Hematopoietic multipotent progenitor cell treated with erythropoietin and hydrocortisone succinate and interleukin-3 and kit ligand, for 8 days (in vitro differentiated cells): ENCODE data around the gene CGREF1.

Source experiments
- DNase-seq: peaks from one replicate; pipeline ENCODE4 v3.0.0-alpha.2; 2015

Gene CGREF1

DNA sequence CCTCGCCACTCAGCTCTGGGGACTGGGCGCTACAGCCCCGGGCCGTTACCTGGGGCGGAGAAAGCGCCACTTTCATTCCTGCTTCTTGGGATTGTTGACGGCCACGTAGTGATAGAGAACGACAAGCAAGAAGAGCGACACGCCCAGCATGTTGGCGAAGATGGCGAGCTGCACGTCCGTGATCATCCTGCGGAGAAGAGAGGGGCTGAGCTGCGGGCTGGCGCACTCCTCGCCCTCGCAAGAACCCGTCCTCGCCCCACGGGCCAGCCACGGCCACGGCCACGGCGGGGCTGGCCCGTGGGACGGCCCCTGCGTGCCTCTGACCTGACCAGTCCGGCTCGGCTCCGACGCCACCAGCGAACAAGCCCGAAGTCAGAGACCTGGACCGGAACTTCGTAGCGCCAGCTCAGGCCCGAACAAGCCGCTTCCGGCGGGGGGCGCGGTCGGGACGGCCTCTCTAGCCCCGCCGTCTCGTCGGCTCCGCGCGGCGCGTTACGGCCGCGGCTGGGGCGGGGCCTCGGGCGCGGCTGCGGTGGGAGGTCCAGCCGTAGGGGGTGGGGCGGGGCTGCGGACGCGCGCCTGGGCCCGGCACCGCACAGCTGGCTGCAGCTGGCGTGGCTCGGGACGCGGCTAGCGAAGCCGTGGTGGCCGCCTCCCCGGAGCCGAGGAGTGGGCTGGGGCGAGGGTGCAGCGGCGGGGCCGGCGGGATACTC lies 47.5 kb downstream of the CGREF1 start, which contains the start of gene OST4:
Gene OST4 (minus strand): TSS at position 378 of the 713 bp plus-strand sequence.
- peak; percentile 93 for DNase-seq

DNA sequence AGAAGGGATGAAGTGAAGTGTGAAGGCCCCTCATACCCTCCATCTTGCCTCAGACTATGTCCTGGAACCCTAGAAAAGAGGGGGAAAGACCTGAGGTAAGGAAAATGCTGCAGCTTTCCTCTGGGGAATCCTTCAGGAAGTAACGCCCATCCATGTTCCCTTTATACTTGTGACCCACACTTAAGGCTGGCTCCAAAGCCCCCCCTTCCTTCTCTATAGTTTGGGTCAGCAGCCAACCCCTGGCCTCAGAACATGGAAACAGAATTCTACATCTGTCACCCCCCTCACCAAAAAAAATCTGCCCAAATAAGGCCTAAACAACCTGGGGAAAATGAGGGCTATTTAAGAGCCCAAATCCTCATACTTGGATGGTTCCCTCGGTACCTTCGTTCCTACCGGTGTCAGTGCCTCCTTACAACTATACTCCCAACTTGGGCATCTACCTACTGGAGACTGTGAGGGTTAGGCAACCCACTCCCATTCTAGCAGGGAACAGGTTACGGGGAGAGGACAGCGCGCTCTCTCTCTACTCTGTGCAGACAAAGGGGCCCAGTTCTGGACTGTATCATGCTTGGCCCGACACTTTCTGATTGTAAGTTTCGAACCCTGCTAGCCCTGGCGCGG lies 48.2 kb downstream of the CGREF1 start:
- DNase-seq = no peak

DNA sequence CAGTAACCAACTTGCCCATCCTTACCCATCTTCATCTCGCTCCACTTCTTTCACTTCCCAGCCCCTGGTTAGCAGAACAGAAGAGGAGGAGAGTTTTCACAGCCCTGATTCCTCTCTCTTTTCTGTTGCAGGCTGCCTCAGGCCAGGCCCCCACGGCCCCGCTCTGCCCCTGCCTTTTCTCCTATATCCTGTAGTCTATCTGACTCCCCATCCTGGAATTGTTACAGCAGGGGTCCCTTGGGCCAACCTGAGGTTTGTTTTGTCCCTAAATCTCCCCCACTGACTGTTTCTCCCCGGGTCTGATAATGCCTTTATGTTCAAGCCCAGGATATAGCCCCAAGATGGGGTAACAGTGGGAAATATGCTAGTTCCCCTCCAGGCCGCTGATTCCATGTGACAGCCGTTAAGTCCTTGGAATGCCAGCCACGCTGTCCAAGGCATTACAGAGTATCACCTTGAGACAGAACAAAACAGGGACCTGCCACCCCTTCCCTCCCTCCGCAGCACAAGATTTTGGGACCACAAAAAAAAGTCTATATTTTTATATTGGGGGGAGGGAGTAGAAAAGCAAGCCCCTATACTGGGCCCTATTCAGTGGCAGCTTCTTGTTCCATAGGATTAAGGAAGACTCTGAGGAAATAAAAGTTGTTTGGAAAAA lies 48.8 kb downstream of the CGREF1 start:
- DNase-seq = no peak

GRCh38 chr2:27069436-27069835 lies 49.5 kb downstream of the CGREF1 start:
- DNase-seq = no peak

- DNase-seq = no peak
Measured at GRCh38 chr2:27067385-27067784, 51.5 kb downstream of the CGREF1 start.

GRCh38 chr2:27065128-27065527 lies 53.8 kb downstream of the CGREF1 start:
- DNase-seq = no peak

DNA sequence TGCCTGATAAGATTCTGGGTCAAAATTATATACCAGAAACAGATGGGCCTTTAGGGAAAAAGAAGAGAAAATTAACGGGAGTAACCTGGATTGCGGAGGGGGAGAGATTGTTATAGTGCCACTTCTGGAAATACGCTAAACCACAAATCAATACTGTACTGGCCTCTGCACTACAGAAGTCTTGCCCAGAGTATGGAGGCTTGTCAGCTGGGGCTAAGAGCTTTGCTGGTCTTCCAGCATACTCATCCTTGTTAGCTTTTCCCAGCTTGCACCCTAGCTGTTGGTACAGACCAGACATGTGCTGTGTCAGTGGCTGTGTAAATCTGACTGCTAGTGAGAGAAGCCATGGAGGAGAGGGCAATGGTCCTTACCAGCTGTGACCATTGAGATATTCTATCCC lies 58.6 kb downstream of the CGREF1 start:
- no peak for DNase-seq

DNA sequence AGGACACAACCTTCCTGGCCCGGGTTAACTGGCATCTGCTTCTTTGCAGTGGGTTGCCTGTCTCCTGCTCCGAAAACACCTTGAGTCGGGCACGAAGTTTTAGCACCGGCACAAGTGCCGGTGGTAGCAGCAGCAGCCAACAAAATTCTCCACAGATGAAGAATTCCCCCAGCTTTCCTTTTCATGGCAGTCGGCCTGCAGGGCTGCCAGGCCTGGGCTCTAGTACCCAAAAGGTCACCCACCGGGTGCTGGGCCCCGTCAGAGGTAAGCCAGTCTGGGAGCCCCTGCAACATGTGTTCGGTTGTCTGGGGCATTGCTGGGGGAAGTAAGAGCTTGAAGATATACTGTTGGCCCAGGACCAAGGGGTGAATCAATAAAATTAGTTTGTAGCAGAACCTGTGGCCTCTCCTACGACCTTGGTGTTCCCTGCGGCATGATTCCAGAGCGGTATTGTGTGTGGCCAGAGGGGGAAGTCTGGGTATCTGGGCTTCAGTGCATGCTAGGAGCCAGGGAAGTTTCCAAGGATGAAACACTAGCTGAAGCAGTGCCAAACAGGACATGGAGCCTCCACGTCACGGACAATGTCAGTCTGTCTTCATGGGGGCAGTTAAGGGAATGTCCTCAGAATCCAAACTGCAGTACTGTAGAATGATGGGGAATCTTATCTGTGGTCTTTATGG lies 59.6 kb downstream of the CGREF1 start:
- DNase-seq = no peak

DNA sequence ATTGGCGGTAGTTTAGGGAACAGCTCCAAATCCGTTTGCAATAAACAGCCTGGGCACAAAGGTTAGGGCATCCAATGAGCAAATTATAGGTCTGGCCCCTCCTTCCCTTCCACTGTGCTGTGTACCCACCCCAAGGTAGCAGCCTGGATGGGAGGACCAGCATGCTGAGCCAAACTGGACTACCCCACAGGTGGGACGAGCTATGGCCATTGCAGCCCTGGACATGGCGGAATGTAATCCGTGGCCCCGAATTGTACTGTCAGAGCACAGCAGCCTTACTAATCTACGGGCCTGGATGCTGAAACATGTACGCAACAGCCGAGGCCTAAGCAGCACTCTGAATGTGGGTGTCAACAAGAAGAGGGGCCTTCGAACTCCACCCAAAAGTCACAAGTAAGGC lies 60.7 kb downstream of the CGREF1 start:
- DNase-seq = no peak

- DNase-seq = no peak
Measured at GRCh38 chr2:27057184-27057583, 61.7 kb downstream of the CGREF1 start.

- no peak for DNase-seq
Measured at GRCh38 chr2:27054721-27055120, 64.2 kb downstream of the CGREF1 start.

- DNase-seq = no peak
Measured at GRCh38 chr2:27053776-27054175, 65.2 kb downstream of the CGREF1 start.

DNA sequence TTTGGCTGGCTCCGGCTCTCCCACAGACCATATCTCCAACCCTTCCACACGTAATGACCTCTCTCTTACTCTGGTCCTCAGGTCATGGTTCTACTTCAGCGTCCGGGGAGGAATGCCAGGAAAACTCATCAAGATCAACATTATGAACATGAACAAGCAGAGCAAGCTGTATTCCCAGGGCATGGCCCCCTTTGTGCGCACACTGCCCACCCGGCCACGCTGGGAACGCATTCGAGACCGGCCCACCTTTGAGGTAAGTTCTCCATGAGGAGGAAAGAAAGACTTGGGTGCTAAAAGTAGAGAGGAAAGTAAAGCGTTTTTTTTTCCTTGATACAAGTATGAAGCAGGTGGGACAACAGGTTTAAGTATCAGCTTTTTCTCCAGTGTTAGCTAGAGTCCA lies 65.6 kb downstream of the CGREF1 start:
- no peak for DNase-seq

GRCh38 chr2:27051902-27052645 lies 66.9 kb downstream of the CGREF1 start:
- DNase-seq = peak; percentile 16

GRCh38 chr2:27050996-27051901 lies 67.7 kb downstream of the CGREF1 start, which contains the start of gene AGBL5:
Gene AGBL5, plus strand, starts transcription at chr2:27051668. Its CDS starts 1,291 bp downstream, at chr2:27052959.
- peak; percentile 96 for DNase-seq
